ENCODE measurements around the gene FYN.

- no peak for TF ChIP-seq CTCF (conservative IDR thresholded peaks at IDR 0.05)
- no peak for TF ChIP-seq ZFX (IDR thresholded peaks at IDR 0.05)
These were observed 199.7 kb downstream of the FYN start for GRCh38 chr6:111673532-111673931.

Measured in C4-2B (cell line).